ENCODE measurements around the gene SORBS2.

Gene SORBS2

DNA sequence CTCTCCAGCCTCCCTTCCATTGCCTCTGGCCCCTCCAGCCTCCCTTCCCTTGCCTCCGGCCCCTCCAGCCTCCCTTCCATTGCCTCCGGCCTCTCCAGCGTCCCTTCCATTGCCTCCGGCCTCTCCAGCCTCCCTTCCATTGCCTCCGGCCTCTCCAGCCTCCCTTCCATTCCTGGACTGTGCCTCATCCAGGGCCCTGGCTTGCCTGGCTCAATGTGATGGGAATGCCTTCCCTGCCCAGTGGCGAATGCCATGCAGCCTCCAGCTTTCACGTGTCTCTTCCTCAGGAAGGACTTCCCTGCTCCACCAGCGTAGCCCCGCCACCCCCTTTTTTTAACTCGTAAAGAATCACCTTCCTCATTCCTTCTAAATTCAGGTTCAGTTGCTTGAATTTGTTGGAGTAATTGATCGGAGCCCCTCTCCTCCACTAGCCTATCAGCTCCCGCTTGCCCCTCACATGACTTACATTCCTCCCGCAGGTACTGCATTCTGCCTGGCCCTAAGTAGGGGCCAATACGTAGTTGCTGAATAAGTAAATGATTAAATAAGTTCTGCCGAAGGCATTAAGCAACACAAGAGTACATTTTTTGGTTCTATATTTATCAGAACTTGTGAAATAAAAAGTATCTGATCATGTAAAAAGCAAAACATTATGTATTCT, 30.3 kb downstream of the SORBS2 start:
- FAIRE-seq (no peak), DNase-seq (ENCODE audit: insufficient read length, low spot score) (no peak)
- TF ChIP-seq POLR2A (IDR thresholded peaks at IDR 0.05; ENCODE audit: low read depth, low read length) (no peak), POU2F2 (IDR thresholded peaks at IDR 0.05; ENCODE audit: low read depth, low read length) (no peak), PAX5 (IDR thresholded peaks at IDR 0.05; ENCODE audit: insufficient read depth, low read length, severe bottlenecking) (no peak), TAF1 (IDR thresholded peaks at IDR 0.05; ENCODE audit: low read depth, low read length) (no peak)

DNA sequence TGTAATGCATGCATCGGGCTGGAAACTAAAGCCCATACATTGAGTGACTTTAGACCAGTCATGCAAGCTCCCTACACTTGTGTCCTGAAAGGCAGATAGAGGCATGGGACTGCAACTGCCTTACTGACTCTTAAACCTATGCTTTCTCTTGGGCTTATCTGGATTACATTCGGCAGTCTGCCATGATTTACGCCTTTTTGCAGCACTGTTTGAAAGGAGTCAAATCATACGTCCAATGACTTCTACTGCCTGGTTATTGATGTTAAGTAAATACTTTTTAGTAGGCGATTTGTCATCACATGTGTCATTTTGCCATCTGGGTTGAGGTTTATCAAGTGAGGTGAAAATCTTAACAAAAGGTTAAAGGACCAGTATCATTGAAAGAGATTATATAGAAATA, 31.5 kb downstream of the SORBS2 start:
- DNase-seq (ENCODE audit: insufficient read length, low spot score) (no peak), FAIRE-seq (no peak)
- TF ChIP-seq TAF1 (IDR thresholded peaks at IDR 0.05; ENCODE audit: low read depth, low read length) (no peak), POLR2A (IDR thresholded peaks at IDR 0.05; ENCODE audit: low read depth, low read length) (no peak), POLR2AphosphoS5 (IDR thresholded peaks at IDR 0.05; ENCODE audit: low read depth, low read length) (no peak), POU2F2 (IDR thresholded peaks at IDR 0.05; ENCODE audit: low read depth, low read length) (no peak), PAX5 (IDR thresholded peaks at IDR 0.05; ENCODE audit: insufficient read depth, low read length, severe bottlenecking) (no peak), SPI1 (IDR thresholded peaks at IDR 0.05; ENCODE audit: low read depth, low read length) (no peak)

DNA sequence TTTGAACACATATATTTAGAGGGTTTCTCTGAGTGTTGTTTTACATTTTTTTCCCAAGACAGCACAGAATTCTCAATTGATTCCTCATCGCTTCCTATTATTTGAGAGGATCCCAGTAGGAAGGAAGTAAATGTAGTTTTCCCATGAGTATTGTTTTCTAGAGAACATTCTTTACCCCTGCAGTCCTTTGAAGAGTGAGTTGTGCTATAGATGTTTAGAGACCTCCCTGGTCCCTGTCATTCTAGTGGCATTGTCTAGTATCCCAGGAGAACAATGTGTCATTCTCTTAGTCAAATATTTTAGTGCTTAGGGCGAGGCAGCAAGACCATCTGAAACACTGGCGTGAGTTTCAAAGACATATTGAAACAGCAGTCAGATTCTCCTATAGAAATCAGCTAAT, 32.5 kb downstream of the SORBS2 start:
- FAIRE-seq (no peak), DNase-seq (ENCODE audit: insufficient read length, low spot score) (no peak)
- TF ChIP-seq POLR2AphosphoS5 (IDR thresholded peaks at IDR 0.05; ENCODE audit: low read depth, low read length) = no peak

- DNase-seq (ENCODE audit: insufficient read length, low spot score) = no peak
- FAIRE-seq = no peak
These were observed 33.7 kb downstream of the SORBS2 start for GRCh38 chr4:185778307-185778706.

GRCh38 chr4:185775792-185776555, 36.0 kb downstream of the SORBS2 start:
- no peak for FAIRE-seq
- TF ChIP-seq SPI1 (IDR thresholded peaks at IDR 0.05; ENCODE audit: low read depth, low read length) (no peak), PAX5 (IDR thresholded peaks at IDR 0.05; ENCODE audit: insufficient read depth, low read length, severe bottlenecking) (no peak), POLR2A (IDR thresholded peaks at IDR 0.05; ENCODE audit: low read depth, low read length) (no peak), TAF1 (IDR thresholded peaks at IDR 0.05; ENCODE audit: low read depth, low read length) (no peak), POU2F2 (IDR thresholded peaks at IDR 0.05; ENCODE audit: low read depth, low read length) (no peak), POLR2AphosphoS5 (IDR thresholded peaks at IDR 0.05; ENCODE audit: low read depth, low read length) (no peak)
- DNase-seq (ENCODE audit: insufficient read length, low spot score) = no peak

More at GRCh38 chr4:185778307-185778706, 33.7 kb downstream of the SORBS2 start:
- no peak for TF ChIP-seq POLR2AphosphoS5 (IDR thresholded peaks at IDR 0.05; ENCODE audit: low read depth, low read length)
- TF ChIP-seq POLR2A (IDR thresholded peaks at IDR 0.05; ENCODE audit: low read depth, low read length) = no peak
- TF ChIP-seq POU2F2 (IDR thresholded peaks at IDR 0.05; ENCODE audit: low read depth, low read length) = no peak
- no peak for TF ChIP-seq PAX5 (IDR thresholded peaks at IDR 0.05; ENCODE audit: insufficient read depth, low read length, severe bottlenecking)
- no peak for TF ChIP-seq TAF1 (IDR thresholded peaks at IDR 0.05; ENCODE audit: low read depth, low read length)
- TF ChIP-seq SPI1 (IDR thresholded peaks at IDR 0.05; ENCODE audit: low read depth, low read length) = no peak

- no peak for FAIRE-seq
These were observed 36.9 kb downstream of the SORBS2 start for GRCh38 chr4:185774845-185775680.

GRCh38 chr4:185774131-185774653, 37.8 kb downstream of the SORBS2 start:
- no peak for TF ChIP-seq POLR2A (IDR thresholded peaks at IDR 0.05; ENCODE audit: low read depth, low read length)
- TF ChIP-seq SPI1 (IDR thresholded peaks at IDR 0.05; ENCODE audit: low read depth, low read length) = no peak
- no peak for TF ChIP-seq POU2F2 (IDR thresholded peaks at IDR 0.05; ENCODE audit: low read depth, low read length)
- TF ChIP-seq PAX5 (IDR thresholded peaks at IDR 0.05; ENCODE audit: insufficient read depth, low read length, severe bottlenecking) = no peak
- no peak for TF ChIP-seq TAF1 (IDR thresholded peaks at IDR 0.05; ENCODE audit: low read depth, low read length)
- TF ChIP-seq POLR2AphosphoS5 (IDR thresholded peaks at IDR 0.05; ENCODE audit: low read depth, low read length) = no peak
- DNase-seq (ENCODE audit: insufficient read length, low spot score) = no peak
- no peak for FAIRE-seq

More at GRCh38 chr4:185774845-185775680, 36.9 kb downstream of the SORBS2 start:
- TF ChIP-seq POU2F2 (IDR thresholded peaks at IDR 0.05; ENCODE audit: low read depth, low read length) (no peak), TAF1 (IDR thresholded peaks at IDR 0.05; ENCODE audit: low read depth, low read length) (no peak), POLR2A (IDR thresholded peaks at IDR 0.05; ENCODE audit: low read depth, low read length) (no peak), POLR2AphosphoS5 (IDR thresholded peaks at IDR 0.05; ENCODE audit: low read depth, low read length) (no peak), PAX5 (IDR thresholded peaks at IDR 0.05; ENCODE audit: insufficient read depth, low read length, severe bottlenecking) (no peak), SPI1 (IDR thresholded peaks at IDR 0.05; ENCODE audit: low read depth, low read length) (no peak)
- DNase-seq (ENCODE audit: insufficient read length, low spot score) = no peak

GRCh38 chr4:185773419-185773818, 38.6 kb downstream of the SORBS2 start:
- no peak for FAIRE-seq
- TF ChIP-seq PAX5 (IDR thresholded peaks at IDR 0.05; ENCODE audit: insufficient read depth, low read length, severe bottlenecking) (no peak), POU2F2 (IDR thresholded peaks at IDR 0.05; ENCODE audit: low read depth, low read length) (no peak), POLR2AphosphoS5 (IDR thresholded peaks at IDR 0.05; ENCODE audit: low read depth, low read length) (no peak), TAF1 (IDR thresholded peaks at IDR 0.05; ENCODE audit: low read depth, low read length) (no peak), POLR2A (IDR thresholded peaks at IDR 0.05; ENCODE audit: low read depth, low read length) (no peak)
- DNase-seq (ENCODE audit: insufficient read length, low spot score) = no peak

Data from GM12891 (cell line).